HS-27A (cell line): Measurements from ENCODE around the gene CMTM8.

Experiments used
- DNase-seq: peaks from one replicate; pipeline ENCODE4 v3.0.0-alpha.2; 2012; ENCODE audit warnings: low read depth, missing footprints

Gene CMTM8

GRCh38 chr3:32412887-32413286, 174.4 kb downstream of the CMTM8 start:
- DNase-seq, result no peak

- DNase-seq, result no peak
These were observed 175.5 kb downstream of the CMTM8 start for GRCh38 chr3:32413845-32414521.

GRCh38 chr3:32414522-32415202, 176.2 kb downstream of the CMTM8 start:
- DNase-seq, result no peak

- no peak for DNase-seq
These were observed 181.3 kb downstream of the CMTM8 start for GRCh38 chr3:32419742-32420125.
